Liver (tissue), 3 donors: Measurements from ENCODE around the gene SLC38A3.

Experiments used
- CTCF ChIP-seq: fragments of 150-350 bp; IDR thresholded peaks from 2 replicates; pipeline ENCODE4 v1.5.1; 2017; ENCODE audit warnings: improper control_type of control experiment, low read depth, low read length; ENCODE audit not compliant: missing input control
- EGR1 ChIP-seq, 2 donors: IDR thresholded peaks; 2 replicates each; pipeline ENCODE4 v1.6.1; 2016 to 2018; ENCODE audit warnings: antibody characterized with exemption in 2 of 2, low read depth in 2 of 2
- MAX ChIP-seq: IDR thresholded peaks from 2 replicates; pipeline ENCODE4 v1.6.1; 2016; ENCODE audit warnings: antibody characterized with exemption
- donor health status: healthy.
- donor health status: healthy.

- TF ChIP-seq CTCF, result no peak
- no peak for TF ChIP-seq MAX
- no peak for TF ChIP-seq EGR1 (IDR thresholded peaks at IDR 0.05; ENCODE audit: low read depth in 2 of 2)
Measured at GRCh38 chr3:50193746-50194127, 11.3 kb upstream of the SLC38A3 start.
